Endothelial cell of umbilical vein (primary cell): Measurements from ENCODE around the gene CLDN7. TPM values are rescaled to one million over a fixed set of nuclear protein-coding genes. Genes with fewer than 3 reads are reported as not detected.

Source experiments
- BruUV-seq: library from RNA; stranded (reverse); fragments of 400-500 nt; replicated peaks from 2 replicates; lab custom pipeline; 2021; lab: Mats Ljungman, UMichigan
- CTCF ChIA-PET: fragments of 300-600, 350-600 bp; sonication (Branson Sonifier 250); formaldehyde crosslinking; loops from one replicate; lab custom pipeline; 2021; ENCODE audit warnings: antibody characterized with exemption, inconsistent platforms; lab: Charles Lee
- POLR2A ChIA-PET: fragments of 300-600, 350-600 bp; sonication (Branson Sonifier 250); formaldehyde crosslinking; loops from one replicate; lab custom pipeline; 2021; ENCODE audit warnings: antibody characterized with exemption, inconsistent platforms; lab: Charles Lee
- DNase-seq: peaks from one replicate; pipeline ENCODE4 v3.0.0-alpha.2; 2011; ENCODE audit warnings: low read depth, low spot score
- FAIRE-seq: peaks from 2 replicates; lab custom pipeline; 2011; peaks lifted over from hg19 to GRCh38; lab: Jason Lieb, UNC
- H2AFZ ChIP-seq: 2 replicates; pipeline ENCODE4 v1.6.0; 2012; ENCODE audit warnings: low read depth, low read length, control low read depth, inconsistent platforms
- H3K27ac ChIP-seq: 2 replicates; pipeline ENCODE4 v1.5.1; 2011; ENCODE audit warnings: low read depth, mild to moderate bottlenecking, control low read depth, low read length, moderate library complexity; ENCODE audit not compliant: insufficient read depth
- H3K27me3 ChIP-seq, 2 experiments: 2 replicates each; pipeline versions ENCODE4 v1.6.0 to v1.6.1; 2011; ENCODE audit warnings: low read length in 2 of 2, mixed read lengths in 1 of 2; ENCODE audit not compliant: control insufficient read depth in 2 of 2, insufficient read depth in 2 of 2
- H3K36me3 ChIP-seq, 2 experiments: 2 replicates in 1 of 2; 3 replicates in 1 of 2; pipeline ENCODE4 v1.5.1; 2011; ENCODE audit warnings: low read length in 2 of 2, mild to moderate bottlenecking in 1 of 2, moderate library complexity in 1 of 2; ENCODE audit not compliant: control insufficient read depth in 2 of 2, insufficient read depth in 2 of 2; ENCODE audit errors: extremely low read depth in 1 of 2
- H3K4me1 ChIP-seq: 3 replicates; pipeline ENCODE4 v1.5.1; 2011; ENCODE audit warnings: mild to moderate bottlenecking, low read length; ENCODE audit not compliant: control insufficient read depth, insufficient read depth; ENCODE audit errors: extremely low read depth
- H3K4me2 ChIP-seq: 2 replicates; pipeline ENCODE4 v1.6.1; 2011; ENCODE audit warnings: low read length, control low read depth, mixed read lengths; ENCODE audit not compliant: insufficient read depth
- H3K4me3 ChIP-seq, 3 experiments: fragments of 200-600 bp in 1 of 3; sonication (generic), shearing (Covaris generic) in 1 of 3; replicated peaks in 1 of 3; 2 replicates each; pipeline ENCODE4 v1.5.1; 2011 to 2016; ENCODE audit warnings: control low read depth in 3 of 3, low read length in 3 of 3, mild to moderate bottlenecking in 2 of 3, inconsistent platforms in 1 of 3, low read depth in 1 of 3, moderate library complexity in 1 of 3; ENCODE audit not compliant: insufficient read depth in 1 of 3
- H3K79me2 ChIP-seq: 2 replicates; pipeline ENCODE4 v1.6.0; 2012; ENCODE audit warnings: low read length, inconsistent platforms; ENCODE audit not compliant: control insufficient read depth, insufficient read depth
- H3K9ac ChIP-seq: replicated peaks from 2 replicates; pipeline ENCODE3; 2011; ENCODE audit warnings: low read length, control low read depth; ENCODE audit not compliant: insufficient read depth; ENCODE audit errors: extremely low read depth
- H3K9me1 ChIP-seq: replicated peaks from 3 replicates; pipeline ENCODE4 v1.6.0; 2011; ENCODE audit warnings: mild to moderate bottlenecking, low read length; ENCODE audit not compliant: control insufficient read depth, insufficient read depth; ENCODE audit errors: extremely low read depth
- H3K9me3 ChIP-seq: replicated peaks from 2 replicates; pipeline ENCODE4 v1.5.1; 2012; ENCODE audit warnings: low read length, inconsistent platforms; ENCODE audit not compliant: control insufficient read depth, insufficient read depth
- H4K20me1 ChIP-seq: replicated peaks from 2 replicates; pipeline ENCODE3; 2011; ENCODE audit warnings: mild to moderate bottlenecking, low read length; ENCODE audit not compliant: control insufficient read depth, insufficient read depth; ENCODE audit errors: extremely low read depth
- EZH2 ChIP-seq: IDR thresholded peaks from 2 replicates; pipeline ENCODE4 v1.6.1; 2012; ENCODE audit warnings: borderline replicate concordance, low read depth, mild to moderate bottlenecking, moderate library complexity, low read length, inconsistent platforms; ENCODE audit not compliant: severe bottlenecking
- FOS ChIP-seq: IDR thresholded peaks from 2 replicates; pipeline ENCODE4 v1.6.1; 2011; ENCODE audit warnings: mild to moderate bottlenecking, low read length, moderate library complexity, borderline replicate concordance; ENCODE audit not compliant: insufficient read depth
- GATA2 ChIP-seq: IDR thresholded peaks from 2 replicates; pipeline ENCODE4 v1.7.0; 2011; ENCODE audit warnings: low read depth, mild to moderate bottlenecking, moderate library complexity, mixed read lengths, low read length; ENCODE audit not compliant: insufficient read length, insufficient read depth
- JUN ChIP-seq: IDR thresholded peaks from 2 replicates; pipeline ENCODE4 v1.6.1; 2011; ENCODE audit warnings: borderline replicate concordance, low read depth; ENCODE audit not compliant: insufficient read length, insufficient read depth
- MYC ChIP-seq: IDR thresholded peaks from one replicate; pipeline ENCODE4 v1.6.1; 2011; ENCODE audit warnings: mild to moderate bottlenecking, low read depth, low read length
- POLR2A ChIP-seq: IDR thresholded peaks from 2 replicates; pipeline ENCODE4 v1.6.1; 2012; ENCODE audit warnings: low read depth, mild to moderate bottlenecking, control low read depth, low read length
- POLR2AphosphoS5 ChIP-seq: IDR thresholded peaks from 2 replicates; pipeline ENCODE4 v1.6.1; 2012; ENCODE audit warnings: low read depth, mild to moderate bottlenecking, control low read depth, low read length, moderate library complexity; ENCODE audit not compliant: insufficient read depth
- dilution Hi-C: fragments of 300-500 bp; cut with MboI; formaldehyde crosslinking; loops from one replicate; pipeline ENCODE4 v1.15.0; 2019; ENCODE audit warnings: low sequenced_read_pairs; ENCODE audit not compliant: extremely low pct_ligation_motif_present
- intact Hi-C: fragments of 100-400 bp; cut with micrococcal nuclease; formaldehyde crosslinking; loops from one replicate; pipeline ENCODE4 v1.10.0; 2022
- polyA plus RNA-seq, 4 experiments: library from polyadenylated mRNA; depleted of rRNA in 3 of 4; stranded (reverse) in 3 of 4; unstranded in 1 of 4; fragments of >200 nt; gene quantifications; 2 replicates each; pipeline versions ENCODE4 v1.2.1 to v1.2.3, GENCODE V29; 2011 to 2012; ENCODE audit warnings: missing spikeins in 1 of 4
- total RNA-seq: library from RNA; stranded (reverse); gene quantifications from 2 replicates; pipeline ENCODE4 v1.2.3, GENCODE V29; 2021
- TF ChIP-seq, protein P1 (sequence below): IDR thresholded peaks from 2 replicates; pipeline ENCODE4 v1.6.1; 2011; ENCODE audit not compliant: insufficient read depth, insufficient read length
- TF ChIP-seq, protein P2 (sequence below), 2 donors: IDR thresholded peaks; 1 replicate in 1 of 2; 2 replicates in 1 of 2; pipeline ENCODE4 v1.5.1; 2011; ENCODE audit warnings: low read length in 2 of 2, mild to moderate bottlenecking in 2 of 2, moderate library complexity in 2 of 2, control low read depth in 1 of 2, inconsistent platforms in 1 of 2, low read depth in 1 of 2; ENCODE audit not compliant: insufficient read depth in 1 of 2; ENCODE audit errors: extremely low read depth in 1 of 2

The CLDN7 gene
- total and polyA plus RNA-seq, 2 donors (not counting 3 experiments of a cell fraction or from before 2014, with no cell fraction given) = 25.4 to 25.7 TPM

DNA sequence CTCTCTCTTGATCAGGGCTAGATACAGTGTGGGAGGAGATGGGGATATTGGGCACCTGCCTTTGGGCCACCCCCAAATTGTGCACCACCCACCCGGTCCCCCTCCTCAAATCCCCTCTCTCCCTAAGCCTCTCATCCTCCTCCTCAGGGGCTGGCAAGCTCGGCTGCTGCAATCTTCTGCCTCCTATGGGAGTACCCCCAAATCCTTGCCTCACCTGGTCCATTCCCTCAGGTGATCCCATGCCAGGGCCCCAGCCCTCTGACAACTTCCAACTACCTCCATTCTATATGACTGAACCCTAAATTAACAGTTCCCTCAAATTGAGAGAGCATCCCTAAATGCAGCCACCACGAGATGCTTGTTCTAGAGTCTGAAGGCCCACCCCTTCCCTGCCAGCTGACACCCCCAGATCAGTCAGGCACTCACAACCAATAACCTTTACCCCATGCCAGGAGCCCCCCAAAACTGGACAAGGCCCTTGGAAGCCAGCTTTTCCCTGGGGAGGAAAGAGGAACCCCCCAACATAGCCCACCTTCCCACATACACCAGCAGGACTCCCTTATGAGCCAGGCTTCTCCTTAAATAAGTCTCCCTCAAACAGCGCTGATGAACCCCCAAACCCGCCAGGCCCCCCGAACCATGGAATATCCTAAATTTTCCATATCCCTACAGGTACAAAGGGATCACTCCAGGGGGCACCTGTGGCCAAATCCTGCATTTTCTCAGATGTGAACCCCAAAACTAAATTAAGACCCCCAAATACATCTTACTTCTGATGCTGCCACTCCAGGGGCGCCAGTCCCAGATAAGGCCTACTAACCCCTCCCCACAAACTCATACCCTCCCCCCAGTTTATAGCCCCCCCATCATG, 45.8 kb downstream of the CLDN7 start:
- POLR2A ChIA-PET = no interaction called here

More for the DNA sequence above, 45.8 kb downstream of the CLDN7 start:
- Histone ChIP-seq H3K4me3 (peak overlapping the region; percentile 52 to 56 (median 54)), H3K27ac (no peak overlapping the region), H3K4me2 (peak overlapping the region; percentile 58), H3K9me1 (no peaks in the 10 kb centered on the region), H3K36me3 (peaks cover 0 to 3% of the 10 kb centered on the region in 2 experiments), H3K4me1 (peaks cover 40% of the 10 kb centered on the region), H3K9me3 (no peaks in the 10 kb centered on the region), H2AFZ (no peak overlapping the region), H3K79me2 (peaks cover 20% of the 10 kb centered on the region), H4K20me1 (no peaks in the 10 kb centered on the region), H3K27me3 (no peaks in the 10 kb centered on the region), H3K9ac (peak overlapping the region; percentile 40)
- CTCF ChIA-PET = interaction anchor here (0.6 to 1.5 kb wide), 3 partner anchors 113 to 189 kb away, joined by 3 to 4 read pairs (median 4); no protein-coding TSS in a partner anchor
- no TSS peak for BruUV-seq
- intact Hi-C loops = no loop called here
- DNase-seq (no peak), FAIRE-seq (no peak)
- dilution Hi-C loops = no loop called here
- TF ChIP-seq, protein P1, sequence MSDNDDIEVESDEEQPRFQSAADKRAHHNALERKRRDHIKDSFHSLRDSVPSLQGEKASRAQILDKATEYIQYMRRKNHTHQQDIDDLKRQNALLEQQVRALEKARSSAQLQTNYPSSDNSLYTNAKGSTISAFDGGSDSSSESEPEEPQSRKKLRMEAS = no peak
- TF ChIP-seq EZH2 (no peak), JUN (no peak), GATA2 (no peak), MYC (no peak), POLR2A (no peak), POLR2AphosphoS5 (no peak), FOS (no peak)
- TF ChIP-seq, protein P2, sequence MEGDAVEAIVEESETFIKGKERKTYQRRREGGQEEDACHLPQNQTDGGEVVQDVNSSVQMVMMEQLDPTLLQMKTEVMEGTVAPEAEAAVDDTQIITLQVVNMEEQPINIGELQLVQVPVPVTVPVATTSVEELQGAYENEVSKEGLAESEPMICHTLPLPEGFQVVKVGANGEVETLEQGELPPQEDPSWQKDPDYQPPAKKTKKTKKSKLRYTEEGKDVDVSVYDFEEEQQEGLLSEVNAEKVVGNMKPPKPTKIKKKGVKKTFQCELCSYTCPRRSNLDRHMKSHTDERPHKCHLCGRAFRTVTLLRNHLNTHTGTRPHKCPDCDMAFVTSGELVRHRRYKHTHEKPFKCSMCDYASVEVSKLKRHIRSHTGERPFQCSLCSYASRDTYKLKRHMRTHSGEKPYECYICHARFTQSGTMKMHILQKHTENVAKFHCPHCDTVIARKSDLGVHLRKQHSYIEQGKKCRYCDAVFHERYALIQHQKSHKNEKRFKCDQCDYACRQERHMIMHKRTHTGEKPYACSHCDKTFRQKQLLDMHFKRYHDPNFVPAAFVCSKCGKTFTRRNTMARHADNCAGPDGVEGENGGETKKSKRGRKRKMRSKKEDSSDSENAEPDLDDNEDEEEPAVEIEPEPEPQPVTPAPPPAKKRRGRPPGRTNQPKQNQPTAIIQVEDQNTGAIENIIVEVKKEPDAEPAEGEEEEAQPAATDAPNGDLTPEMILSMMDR (IDR thresholded peaks at IDR 0.05; ENCODE audit: extremely low read depth in 1 of 2, insufficient read depth in 1 of 2, low read depth in 1 of 2, low read length in 2 of 2) = no peak
